Right lobe of liver (tissue), 6 donors: ENCODE measurements around the gene EPS8. TPM values are rescaled to one million over a fixed set of nuclear protein-coding genes. Genes with fewer than 3 reads are reported as not detected.

Experiments
- ATAC-seq, 4 donors: fragments of 200-7000 bp; cut with Tn5 transposase; one replicate each; pipeline ENCODE4 v1.9.1; 2020; ENCODE audit warnings: mild to moderate bottlenecking in 4 of 4, moderate library complexity in 4 of 4
- DNase-seq, 3 donors: peaks; one replicate each; pipeline ENCODE4 v3.0.0-alpha.2; 2020
- H3K27ac ChIP-seq, 3 donors: fragments of 200-600 bp; one replicate each; pipeline ENCODE4 v1.8.0; 2022
- H3K27me3 ChIP-seq, 2 donors: fragments of 200-600 bp; one replicate each; pipeline ENCODE4 v1.8.0; 2022
- H3K36me3 ChIP-seq, 4 donors: fragments of 200-600 bp; sonication (generic) in 1 of 4; one replicate each; pipeline versions ENCODE4 v1.5.1 to v1.8.0; 2017 to 2022; ENCODE audit warnings: control low read depth in 1 of 4
- H3K4me1 ChIP-seq, 4 donors: fragments of 200-600 bp; sonication (generic) in 1 of 4; one replicate each; pipeline versions ENCODE4 v1.5.1 to v1.8.0; 2017 to 2022; ENCODE audit warnings: control low read depth in 1 of 4
- H3K4me3 ChIP-seq, 3 donors: fragments of 200-600 bp; one replicate each; pipeline ENCODE4 v1.8.0; 2022
- H3K9me3 ChIP-seq, 4 donors: fragments of 200-600 bp; sonication (generic) in 1 of 4; one replicate each; pipeline versions ENCODE4 v1.5.1 to v1.8.0; 2017 to 2022; ENCODE audit warnings: control low read depth in 1 of 4
- CTCF ChIP-seq, 4 donors: fragments of 200-600 bp in 3 of 4; fragments of 450-650 bp in 1 of 4; IDR thresholded peaks; one replicate each; pipeline versions ENCODE4 v1.5.1 to v1.8.0; 2016 to 2022; ENCODE audit warnings: antibody characterized with exemption in 4 of 4, mild to moderate bottlenecking in 2 of 4
- POLR2A ChIP-seq: fragments of 450-650 bp; IDR thresholded peaks from one replicate; pipeline ENCODE4 v1.6.1; 2017; ENCODE audit warnings: antibody characterized with exemption, mild to moderate bottlenecking
- WGBS: methylation state at CpG from one replicate; pipeline ENCODE4 v1.1.6; 2018; ENCODE audit warnings: low coverage, low lambda C conversion rate; ENCODE audit not compliant: insufficient coverage; ENCODE audit errors: missing lambda C conversion rate; 5-methylcytosine and 5-hydroxymethylcytosine counted together
- intact Hi-C, 2 donors: fragments of 100-400 bp; cut with DNase I; formaldehyde crosslinking; loops; one replicate each; pipeline versions ENCODE4 v1.11.2 to v1.14.1; 2022
- total RNA-seq, 6 experiments: library from RNA; depleted of rRNA in 2 of 6; stranded (reverse); fragments of >200 nt in 2 of 6; fragmentation: NEBNext Ultra II Directional in 3 of 6; extraction: Animal tissue kit (Norgen Biotek cat#: 25700) in 3 of 6; gene quantifications; one replicate each; pipeline versions ENCODE4 v1.1.0 to v1.2.4, GENCODE V29; 2016 to 2023
- donor health status: DM: no; HTN: yes; CAD: no.
- donor health status: DM: no; HTN: no; CAD: no.
- donor health status: DM: no; HTN: no; CAD: no.
- donor health status: DM: no; HTN: yes; CAD: no.
- donor health status: DM: no; HTN: yes; CAD: no.

EPS8 gene
- total RNA-seq, 6 experiments from 2014 or later = 21.3 to 44.8 (median 28.2) TPM

GRCh38 chr12:15589328-15590032 is 199.7 kb downstream of the EPS8 start:
- ATAC-seq = no peak
- H3K27me3 ChIP-seq = no peaks in the 10 kb centered on the region
- no peak for TF ChIP-seq POLR2A
- no peak for TF ChIP-seq CTCF (IDR thresholded peaks at IDR 0.05)
- H3K9me3 ChIP-seq = no peaks in the 10 kb centered on the region
- H3K36me3 ChIP-seq = no peaks in the 10 kb centered on the region
- DNase-seq = no peak
- WGBS = 49% methylated on average over 7 of the region's 8 CpGs
- no peak overlapping the region for H3K4me3 ChIP-seq
- intact Hi-C loops = loop anchor here (5.0 to 10.0 kb wide), 2 partner anchors 265 to 268 kb away; no protein-coding TSS in a partner anchor
- peaks cover 0 to 4% (median 0%) of the 10 kb centered on the region in 4 donors for H3K4me1 ChIP-seq
- H3K27ac ChIP-seq = no peak overlapping the region

GRCh38 chr12:15584366-15585041 is 204.7 kb downstream of the EPS8 start:
- DNase-seq = no peak
- no peaks in the 10 kb centered on the region for H3K27me3 ChIP-seq
- intact Hi-C loops = loop anchor here in 1 of 2 donors (5.0 kb wide), 1 partner anchor 273 kb away; no protein-coding TSS in a partner anchor
- H3K9me3 ChIP-seq = no peaks in the 10 kb centered on the region
- no peaks in the 10 kb centered on the region for H3K4me1 ChIP-seq
- H3K36me3 ChIP-seq = no peaks in the 10 kb centered on the region
- H3K27ac ChIP-seq = no peak overlapping the region
- no peak overlapping the region for H3K4me3 ChIP-seq
- no peak for TF ChIP-seq POLR2A
- peak; percentile 55 to 70 (median 62) for TF ChIP-seq CTCF (IDR thresholded peaks at IDR 0.05)
- peak; percentile 62 to 72 (median 63) for ATAC-seq
- 27% methylated on average over 3 of the region's 3 CpGs for WGBS

- Histone ChIP-seq H3K4me1 (no peaks in the 10 kb centered on the region), H3K36me3 (no peaks in the 10 kb centered on the region), H3K4me3 (no peak overlapping the region), H3K27ac (no peak overlapping the region), H3K9me3 (no peaks in the 10 kb centered on the region), H3K27me3 (no peaks in the 10 kb centered on the region)
- WGBS = 58% methylated on average over 7 of the region's 7 CpGs
- TF ChIP-seq POLR2A = no peak
- no peak for TF ChIP-seq CTCF (IDR thresholded peaks at IDR 0.05)
- intact Hi-C loops = no loop called here
- ATAC-seq (no peak), DNase-seq (no peak)
Observed at GRCh38 chr12:15583804-15584203, 205.4 kb downstream of the EPS8 start.

- Histone ChIP-seq H3K27ac (no peak overlapping the region), H3K9me3 (no peaks in the 10 kb centered on the region), H3K4me3 (no peak overlapping the region), H3K36me3 (no peaks in the 10 kb centered on the region), H3K4me1 (no peaks in the 10 kb centered on the region), H3K27me3 (no peaks in the 10 kb centered on the region)
- DNase-seq = no peak
- 50% methylated on average over 3 of the region's 6 CpGs for WGBS
- intact Hi-C loops = no loop called here
- TF ChIP-seq CTCF (IDR thresholded peaks at IDR 0.05) = no peak
- TF ChIP-seq POLR2A = no peak
- ATAC-seq = no peak
Observed at GRCh38 chr12:15581006-15581405, 208.2 kb downstream of the EPS8 start.
